G401 (cell line): ENCODE results near the gene NUP210L. TPM values are rescaled to one million over a fixed set of nuclear protein-coding genes. Genes with fewer than 3 reads are reported as not detected.

ENCODE experiments used
- DNase-seq: peaks from one replicate; pipeline ENCODE4 v3.0.0-alpha.2; 2015; ENCODE audit warnings: low spot score
- in situ Hi-C: cut with HindIII; loops from 2 replicates; pipeline ENCODE4 v1.10.0; 2016; ENCODE audit warnings: low sequenced_read_pairs, mixed read lengths
- total RNA-seq: library from RNA; depleted of rRNA; stranded (reverse); fragments of >200 nt; shearing (Covaris generic); gene quantifications from 2 replicates; pipeline ENCODE4 v1.2.3, GENCODE V29; 2014; rRNA removed

NUP210L gene
- total RNA-seq, 1 experiment from 2014 or later, result not detected

GRCh38 chr1:153957744-153958110 is 197.1 kb downstream of the NUP210L start:
- in situ Hi-C loops, result no loop called here
- DNase-seq, result no peak

GRCh38 chr1:153956997-153957715 is 197.7 kb downstream of the NUP210L start:
- no peak for DNase-seq
- in situ Hi-C loops, result no loop called here

- in situ Hi-C loops, result no loop called here
- DNase-seq, result no peak
Observed at GRCh38 chr1:153954826-153955225, 200.0 kb downstream of the NUP210L start.

GRCh38 chr1:153953859-153954365 is 201.0 kb downstream of the NUP210L start:
- DNase-seq, result no peak
- in situ Hi-C loops, result no loop called here

- in situ Hi-C loops, result no loop called here
- no peak for DNase-seq
Observed at GRCh38 chr1:153951801-153952200, 203.1 kb downstream of the NUP210L start.

GRCh38 chr1:153951183-153951582 is 203.7 kb downstream of the NUP210L start:
- no peak for DNase-seq
- in situ Hi-C loops, result no loop called here

- in situ Hi-C loops, result loop anchor here (25.0 kb wide), 1 partner anchor 134 kb away; no protein-coding TSS in a partner anchor
- peak; percentile 84 for DNase-seq
Observed at GRCh38 chr1:153946622-153947241, 208.1 kb downstream of the NUP210L start, which contains the start of gene DENND4B. Gene DENND4B (minus strand): TSS chr1:153946718. CDS start chr1:153944374, 2,344 bp downstream.

GRCh38 chr1:153945795-153946621 is 208.9 kb downstream of the NUP210L start:
- peak; percentile 68 for DNase-seq
- in situ Hi-C loops, result loop anchor here (25.0 kb wide), 1 partner anchor 134 kb away; no protein-coding TSS in a partner anchor

GRCh38 chr1:153945131-153945794 is 209.6 kb downstream of the NUP210L start:
- in situ Hi-C loops, result loop anchor here (25.0 kb wide), 1 partner anchor 133 kb away; no protein-coding TSS in a partner anchor
- no peak for DNase-seq

GRCh38 chr1:153944827-153945117 is 210.1 kb downstream of the NUP210L start:
- in situ Hi-C loops, result loop anchor here (25.0 kb wide), 1 partner anchor 132 kb away; no protein-coding TSS in a partner anchor
- no peak for DNase-seq

GRCh38 chr1:153944005-153944826 is 210.7 kb downstream of the NUP210L start:
- in situ Hi-C loops, result loop anchor here (25.0 kb wide), 1 partner anchor 132 kb away; no protein-coding TSS in a partner anchor

GRCh38 chr1:153942766-153943549 is 211.9 kb downstream of the NUP210L start:
- in situ Hi-C loops, result loop anchor here (25.0 kb wide), 1 partner anchor 131 kb away; no protein-coding TSS in a partner anchor
- DNase-seq, result no peak

More at GRCh38 chr1:153944005-153944826, 210.7 kb downstream of the NUP210L start:
- DNase-seq, result no peak

Other genes with a start within 250 kb of the NUP210L start
- gene GATAD2B, start 232.1 kb downstream of the NUP210L start, total RNA-seq, result 5.0 and 5.8 TPM in 2 replicates
- gene DENND4B, start 208.4 kb downstream of the NUP210L start, total RNA-seq, result 7.8 and 9.3 TPM in 2 replicates
- gene CRTC2, start 196.5 kb downstream of the NUP210L start, total RNA-seq, result 3.6 and 7.2 TPM in 2 replicates
- gene SLC39A1, start 191.5 kb downstream of the NUP210L start, total RNA-seq, result 251 and 259 TPM in 2 replicates
- gene CREB3L4, start 187.2 kb downstream of the NUP210L start, total RNA-seq, result 12.0 and 13.4 TPM in 2 replicates
- gene JTB, start 177.4 kb downstream of the NUP210L start, total RNA-seq, result 196 TPM in 2 replicates
- gene RAB13, start 168.7 kb downstream of the NUP210L start, total RNA-seq, result 18.5 and 23.4 TPM in 2 replicates
- 2,657 and 4,065 TPM in 2 replicates for gene RPS27, start 164.3 kb downstream of the NUP210L start, total RNA-seq
- 384 and 782 TPM in 2 replicates for gene TPM3, start 37.0 kb upstream of the NUP210L start, total RNA-seq
- not detected in 2 replicates for gene CFAP141, start 51.3 kb upstream of the NUP210L start, total RNA-seq
- gene UBAP2L, start 65.9 kb upstream of the NUP210L start, total RNA-seq, result 120 and 209 TPM in 2 replicates
- 63.8 and 85.6 TPM in 2 replicates for gene HAX1, start 117.6 kb upstream of the NUP210L start, total RNA-seq
- gene AQP10, start 166.0 kb upstream of the NUP210L start, total RNA-seq, result 0.24 TPM in 1 of 2 replicates, not detected in the other
- gene ATP8B2, start 170.5 kb upstream of the NUP210L start, total RNA-seq, result 66.6 and 73.8 TPM in 2 replicates